GM12872 (cell line): ENCODE measurements around the gene GSN.

ENCODE experiments used
- CTCF ChIP-seq: IDR thresholded peaks from 3 replicates; pipeline ENCODE4 v1.5.1; 2011; ENCODE audit warnings: low read depth, mild to moderate bottlenecking, low read length, moderate library complexity; ENCODE audit not compliant: insufficient read depth

GSN gene

DNA sequence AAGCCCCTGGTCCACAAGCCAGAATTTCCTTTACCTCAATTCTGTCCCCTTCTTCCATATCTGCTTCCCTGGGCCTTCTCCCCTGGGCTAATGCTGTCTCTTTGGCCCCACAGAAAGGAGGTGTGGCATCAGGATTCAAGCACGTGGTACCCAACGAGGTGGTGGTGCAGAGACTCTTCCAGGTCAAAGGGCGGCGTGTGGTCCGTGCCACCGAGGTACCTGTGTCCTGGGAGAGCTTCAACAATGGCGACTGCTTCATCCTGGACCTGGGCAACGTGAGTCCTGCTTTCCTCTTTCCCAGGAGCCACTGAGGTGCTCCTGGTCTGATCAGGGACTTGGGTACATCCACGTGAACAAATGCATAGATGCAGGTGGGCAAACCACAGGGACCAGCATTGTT lies 42.6 kb downstream of the GSN start:
- TF ChIP-seq CTCF: no peak

DNA sequence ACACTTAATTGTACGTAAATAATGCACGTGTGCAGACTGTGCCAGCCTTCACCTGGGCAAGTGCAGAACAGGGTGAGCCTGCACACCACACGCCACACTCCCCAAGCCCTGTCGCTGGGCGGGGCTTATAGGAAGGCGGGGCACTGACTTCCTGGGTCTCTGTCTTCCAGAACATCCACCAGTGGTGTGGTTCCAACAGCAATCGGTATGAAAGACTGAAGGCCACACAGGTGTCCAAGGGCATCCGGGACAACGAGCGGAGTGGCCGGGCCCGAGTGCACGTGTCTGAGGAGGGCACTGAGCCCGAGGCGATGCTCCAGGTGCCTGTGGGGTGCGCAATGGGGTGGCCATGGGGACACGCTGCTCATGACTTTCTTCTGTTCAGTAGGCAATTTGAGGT lies 44.2 kb downstream of the GSN start:
- TF ChIP-seq CTCF: no peak

DNA sequence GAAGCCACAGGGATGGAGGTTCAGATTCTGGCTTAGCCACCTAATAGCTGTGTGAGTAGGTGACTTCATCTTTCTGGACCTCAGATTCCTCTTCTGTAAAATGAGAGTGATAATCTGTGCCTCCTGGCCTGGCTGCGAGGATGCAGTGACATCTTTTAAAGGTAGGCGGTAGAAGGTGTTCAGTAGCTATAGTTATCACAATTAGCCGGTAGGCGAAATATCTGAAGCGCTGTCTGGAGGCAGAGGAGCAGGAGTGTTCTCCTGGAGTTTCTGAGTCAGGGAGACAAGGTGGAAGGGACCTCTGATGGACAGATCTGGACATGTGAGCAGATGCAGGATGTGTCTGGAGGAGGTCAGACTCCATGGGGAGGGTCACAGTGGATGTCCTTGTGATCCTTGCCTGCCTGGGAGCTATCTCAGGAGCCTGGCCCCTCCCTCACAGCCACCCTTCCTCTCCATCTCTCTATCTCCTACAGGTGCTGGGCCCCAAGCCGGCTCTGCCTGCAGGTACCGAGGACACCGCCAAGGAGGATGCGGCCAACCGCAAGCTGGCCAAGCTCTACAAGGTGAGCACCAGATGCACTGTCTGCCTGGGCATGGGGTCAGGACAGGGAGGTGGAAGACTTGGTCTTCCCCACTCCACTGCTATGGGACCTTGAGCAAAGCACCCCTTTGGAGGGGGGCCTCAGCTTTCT lies 45.6 kb downstream of the GSN start:
- TF ChIP-seq CTCF: no peak

- no peak for TF ChIP-seq CTCF
Measured at GRCh38 chr9:121316378-121316777, 48.4 kb downstream of the GSN start.

DNA sequence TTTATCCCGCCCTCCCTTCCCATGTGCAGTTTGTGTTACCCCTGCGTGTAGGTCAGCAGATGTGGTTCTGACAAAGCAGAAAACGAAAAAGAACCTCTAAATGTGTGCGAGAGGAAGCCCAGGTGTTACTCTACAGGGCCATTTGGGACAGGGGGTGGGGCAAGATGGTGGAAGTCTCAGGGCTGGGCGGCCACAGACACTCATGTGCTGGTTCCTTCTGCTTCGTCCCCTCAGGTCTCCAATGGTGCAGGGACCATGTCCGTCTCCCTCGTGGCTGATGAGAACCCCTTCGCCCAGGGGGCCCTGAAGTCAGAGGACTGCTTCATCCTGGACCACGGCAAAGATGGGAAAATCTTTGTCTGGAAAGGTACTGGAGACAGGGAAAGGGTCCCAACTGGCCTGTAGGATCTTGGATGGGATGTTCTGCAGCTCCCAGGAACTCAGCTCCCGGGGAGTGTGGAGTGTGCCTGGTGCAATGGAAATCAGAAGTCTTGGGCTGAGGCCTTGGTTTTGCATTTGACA lies 49.0 kb downstream of the GSN start:
- TF ChIP-seq CTCF: no peak

DNA sequence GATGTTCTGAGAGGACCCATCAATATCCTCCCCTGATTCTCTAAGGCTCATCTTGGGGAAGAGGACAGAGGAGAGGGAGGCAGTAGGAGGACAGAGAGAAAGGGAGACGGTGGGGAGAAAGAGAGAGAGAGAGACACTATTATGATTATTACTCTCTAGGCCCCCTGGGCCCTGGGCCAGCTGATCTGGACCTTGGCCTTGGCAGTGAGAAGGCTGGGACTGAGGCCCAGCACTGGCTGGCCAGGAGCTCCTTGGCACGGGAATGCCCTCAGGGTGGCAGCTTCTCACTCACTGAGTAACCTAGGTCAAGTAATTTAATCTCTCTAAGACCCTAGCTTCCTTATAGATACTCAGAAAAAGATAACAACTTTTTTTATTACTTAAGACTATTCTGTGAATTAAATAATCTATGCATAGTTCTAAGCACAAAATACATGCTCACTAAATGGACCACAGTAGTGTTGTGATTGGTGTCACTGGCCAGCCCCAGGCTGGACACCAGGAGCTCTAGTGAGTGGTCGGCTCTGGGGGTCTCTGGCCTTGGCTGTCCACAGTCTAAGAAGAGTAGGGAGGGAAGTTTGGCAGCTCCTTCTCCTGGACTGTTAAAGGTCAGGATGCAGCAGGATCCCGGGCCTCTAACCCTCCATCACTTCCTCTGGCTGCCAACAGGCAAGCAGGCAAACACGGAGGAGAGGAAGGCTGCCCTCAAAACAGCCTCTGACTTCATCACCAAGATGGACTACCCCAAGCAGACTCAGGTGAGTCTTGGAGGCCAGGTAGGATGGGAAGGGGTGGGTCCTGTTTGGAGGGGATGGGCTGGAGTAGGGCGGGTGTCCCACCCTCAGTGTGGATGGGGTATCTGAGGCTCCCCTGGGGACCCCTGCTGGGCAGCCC lies 50.0 kb downstream of the GSN start:
- no peak for TF ChIP-seq CTCF

DNA sequence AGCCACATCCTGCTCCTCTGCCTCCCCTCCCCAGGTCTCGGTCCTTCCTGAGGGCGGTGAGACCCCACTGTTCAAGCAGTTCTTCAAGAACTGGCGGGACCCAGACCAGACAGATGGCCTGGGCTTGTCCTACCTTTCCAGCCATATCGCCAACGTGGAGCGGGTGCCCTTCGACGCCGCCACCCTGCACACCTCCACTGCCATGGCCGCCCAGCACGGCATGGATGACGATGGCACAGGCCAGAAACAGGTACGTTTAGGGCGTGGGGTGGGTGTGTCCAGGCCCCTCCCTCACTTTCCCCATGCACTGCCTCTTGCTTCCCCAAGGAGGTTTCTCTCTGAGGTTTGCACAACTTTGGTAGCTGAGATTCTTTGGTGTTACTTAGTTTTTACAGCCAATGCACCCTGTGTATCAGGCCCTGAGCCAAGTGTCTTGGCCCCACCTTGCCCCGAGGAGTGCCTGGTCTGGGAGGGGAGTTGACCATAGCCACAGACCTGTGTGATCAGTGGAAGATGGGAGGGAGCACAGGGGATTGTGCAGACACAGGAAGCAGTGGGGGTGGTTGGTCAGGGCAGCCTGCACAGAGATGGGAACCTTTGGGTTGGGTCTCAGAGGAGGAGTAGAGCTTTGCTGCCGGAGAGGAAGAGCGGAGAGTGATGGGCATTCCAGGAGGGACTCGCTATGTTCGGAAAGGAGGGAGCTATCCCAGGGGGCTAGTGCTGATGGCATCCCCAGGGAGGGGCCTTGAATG lies 50.8 kb downstream of the GSN start:
- TF ChIP-seq CTCF: no peak
